Fibroblast of lung (primary cell): ENCODE data around the gene HUS1.

Experiments used
- CTCF ChIP-seq, 2 donors: IDR thresholded peaks in 1 of 2; conservative IDR thresholded peaks in 1 of 2; 1 replicate in 1 of 2; 2 replicates in 1 of 2; pipeline ENCODE4 v1.5.1; 2011 to 2012; ENCODE audit warnings: low read length in 2 of 2, control low read depth in 1 of 2, inconsistent platforms in 1 of 2, low read depth in 1 of 2, mild to moderate bottlenecking in 1 of 2
- EZH2 ChIP-seq: IDR thresholded peaks from 2 replicates; pipeline ENCODE4 v1.5.1; 2012; ENCODE audit warnings: low read length, control low read depth, mild to moderate bottlenecking; ENCODE audit errors: missing control alignments

DNA sequence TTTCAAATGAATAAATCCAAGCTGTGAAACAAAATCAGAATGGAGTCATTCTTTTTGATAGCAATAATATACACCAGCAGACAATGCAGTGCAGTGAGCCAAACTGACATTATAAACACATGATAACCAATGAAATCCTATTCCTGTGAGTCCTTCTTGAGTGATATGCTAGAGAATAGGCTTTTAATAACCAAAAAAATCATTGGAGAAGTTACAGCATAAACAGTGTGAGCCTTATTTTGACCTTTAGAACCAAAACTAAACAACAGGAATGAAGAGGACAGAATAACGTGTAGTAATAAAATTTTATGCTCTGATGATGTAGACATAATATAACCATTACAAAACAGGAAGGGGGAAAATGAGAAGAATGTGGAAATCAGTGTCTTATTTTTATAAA, 8.7 kb downstream of the HUS1 start:
- TF ChIP-seq CTCF (conservative IDR thresholded peaks at IDR 0.05 in 1 of 2, IDR thresholded peaks at IDR 0.05 in 1 of 2; ENCODE audit: low read depth in 1 of 2, low read length in 2 of 2) (no peak), EZH2 (no peak)
